Transverse colon (tissue), 3 donors: ENCODE data around the gene PJA1.

Source experiments
- EP300 ChIP-seq: sonication (generic); formaldehyde crosslinking; IDR thresholded peaks from one replicate; pipeline ENCODE4 v1.6.1; 2017; ENCODE audit warnings: antibody characterized with exemption, low read depth
- POLR2A ChIP-seq: fragments of 450-650 bp; IDR thresholded peaks from one replicate; pipeline ENCODE4 v1.6.1; 2016; ENCODE audit warnings: antibody characterized with exemption, mild to moderate bottlenecking, moderate library complexity
- TF ChIP-seq, protein P1 (sequence below), 5 experiments: fragments of 200-600 bp in 3 of 5; fragments of 450-650 bp in 2 of 5; sonication (generic) in 3 of 5; IDR thresholded peaks; 1 replicate in 2 of 5; 2 replicates in 3 of 5; pipeline ENCODE4 v1.5.1; 2016 to 2017; ENCODE audit warnings: antibody characterized with exemption in 5 of 5, inconsistent platforms in 3 of 5, mild to moderate bottlenecking in 2 of 5, moderate library complexity in 1 of 5

GRCh38 chrX:69148946-69149345, 16.3 kb downstream of the PJA1 start:
- TF ChIP-seq POLR2A (no peak), EP300 (no peak)
- TF ChIP-seq, protein P1, sequence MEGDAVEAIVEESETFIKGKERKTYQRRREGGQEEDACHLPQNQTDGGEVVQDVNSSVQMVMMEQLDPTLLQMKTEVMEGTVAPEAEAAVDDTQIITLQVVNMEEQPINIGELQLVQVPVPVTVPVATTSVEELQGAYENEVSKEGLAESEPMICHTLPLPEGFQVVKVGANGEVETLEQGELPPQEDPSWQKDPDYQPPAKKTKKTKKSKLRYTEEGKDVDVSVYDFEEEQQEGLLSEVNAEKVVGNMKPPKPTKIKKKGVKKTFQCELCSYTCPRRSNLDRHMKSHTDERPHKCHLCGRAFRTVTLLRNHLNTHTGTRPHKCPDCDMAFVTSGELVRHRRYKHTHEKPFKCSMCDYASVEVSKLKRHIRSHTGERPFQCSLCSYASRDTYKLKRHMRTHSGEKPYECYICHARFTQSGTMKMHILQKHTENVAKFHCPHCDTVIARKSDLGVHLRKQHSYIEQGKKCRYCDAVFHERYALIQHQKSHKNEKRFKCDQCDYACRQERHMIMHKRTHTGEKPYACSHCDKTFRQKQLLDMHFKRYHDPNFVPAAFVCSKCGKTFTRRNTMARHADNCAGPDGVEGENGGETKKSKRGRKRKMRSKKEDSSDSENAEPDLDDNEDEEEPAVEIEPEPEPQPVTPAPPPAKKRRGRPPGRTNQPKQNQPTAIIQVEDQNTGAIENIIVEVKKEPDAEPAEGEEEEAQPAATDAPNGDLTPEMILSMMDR (IDR thresholded peaks at IDR 0.05): no peak
